ENCODE results near the gene LEMD2. TPM values are rescaled to one million over a fixed set of nuclear protein-coding genes. Genes with fewer than 3 reads are reported as not detected.

Gene LEMD2
- total RNA-seq, 1 donor from 2014 or later, result 53.6 TPM

DNA sequence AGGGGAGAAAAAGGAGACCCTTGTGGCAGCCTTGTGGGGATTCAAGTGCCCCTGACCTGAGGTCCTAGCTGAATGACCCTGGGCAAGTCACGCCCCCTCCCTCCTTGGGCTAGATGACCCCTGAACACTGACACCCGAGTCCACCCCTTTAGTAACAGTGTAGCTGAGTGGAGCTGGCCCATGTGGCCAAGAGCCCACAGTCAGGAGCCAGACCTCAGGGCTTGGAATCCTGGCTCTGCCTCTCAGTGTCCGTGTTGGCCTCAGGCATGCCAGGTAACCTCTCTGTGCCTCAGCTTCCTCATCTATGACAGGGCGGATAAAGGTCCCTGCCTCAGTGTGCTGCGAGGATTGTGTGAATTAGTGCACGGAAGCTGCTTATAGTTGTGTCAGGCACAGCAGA lies 56.5 kb downstream of the LEMD2 start:
- Histone ChIP-seq H3K27ac (no peak overlapping the region), H3K4me1 (no peaks in the 10 kb centered on the region), H3K9me3 (no peaks in the 10 kb centered on the region), H3K27me3 (ENCODE audit: low read depth) (no peaks in the 10 kb centered on the region), H3K36me3 (peaks cover 6% of the 10 kb centered on the region), H3K4me3 (no peak overlapping the region)
- TF ChIP-seq, protein P1, sequence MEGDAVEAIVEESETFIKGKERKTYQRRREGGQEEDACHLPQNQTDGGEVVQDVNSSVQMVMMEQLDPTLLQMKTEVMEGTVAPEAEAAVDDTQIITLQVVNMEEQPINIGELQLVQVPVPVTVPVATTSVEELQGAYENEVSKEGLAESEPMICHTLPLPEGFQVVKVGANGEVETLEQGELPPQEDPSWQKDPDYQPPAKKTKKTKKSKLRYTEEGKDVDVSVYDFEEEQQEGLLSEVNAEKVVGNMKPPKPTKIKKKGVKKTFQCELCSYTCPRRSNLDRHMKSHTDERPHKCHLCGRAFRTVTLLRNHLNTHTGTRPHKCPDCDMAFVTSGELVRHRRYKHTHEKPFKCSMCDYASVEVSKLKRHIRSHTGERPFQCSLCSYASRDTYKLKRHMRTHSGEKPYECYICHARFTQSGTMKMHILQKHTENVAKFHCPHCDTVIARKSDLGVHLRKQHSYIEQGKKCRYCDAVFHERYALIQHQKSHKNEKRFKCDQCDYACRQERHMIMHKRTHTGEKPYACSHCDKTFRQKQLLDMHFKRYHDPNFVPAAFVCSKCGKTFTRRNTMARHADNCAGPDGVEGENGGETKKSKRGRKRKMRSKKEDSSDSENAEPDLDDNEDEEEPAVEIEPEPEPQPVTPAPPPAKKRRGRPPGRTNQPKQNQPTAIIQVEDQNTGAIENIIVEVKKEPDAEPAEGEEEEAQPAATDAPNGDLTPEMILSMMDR (IDR thresholded peaks at IDR 0.05), result no peak
- DNase-seq, result no peak
- intact Hi-C loops (cut with DNase I), result no loop called here
- no peak for ATAC-seq

DNA sequence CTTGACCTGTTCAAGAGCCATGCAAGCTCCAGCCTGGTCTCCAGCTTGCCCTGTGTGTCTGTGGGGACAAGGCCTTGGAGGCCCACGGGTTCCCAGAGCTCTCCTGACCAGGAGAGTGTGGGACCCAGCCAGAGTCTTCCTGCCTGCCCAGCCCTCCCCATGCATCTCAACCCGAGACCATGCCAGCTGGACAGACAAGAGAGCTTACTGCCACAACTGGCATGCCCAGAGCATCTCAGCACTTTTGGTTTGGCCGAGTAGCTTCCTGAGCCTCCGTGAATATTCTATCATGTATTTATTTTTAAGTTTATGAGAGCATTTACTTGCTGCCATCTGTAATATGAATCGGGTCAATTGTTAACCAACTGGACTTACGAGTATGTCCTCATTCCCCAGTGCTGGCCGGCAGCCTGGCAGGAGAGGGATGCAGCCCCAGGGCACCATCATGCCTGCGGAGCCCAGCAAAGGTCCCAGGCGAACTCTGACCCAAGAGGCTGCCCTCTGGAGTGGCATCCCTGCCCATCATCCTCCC lies 57.1 kb downstream of the LEMD2 start:
- Histone ChIP-seq H3K9me3 (no peaks in the 10 kb centered on the region), H3K4me1 (no peaks in the 10 kb centered on the region), H3K27me3 (ENCODE audit: low read depth) (no peaks in the 10 kb centered on the region), H3K36me3 (peaks cover 6% of the 10 kb centered on the region), H3K27ac (no peak overlapping the region), H3K4me3 (no peak overlapping the region)
- no peak for ATAC-seq
- intact Hi-C loops (cut with DNase I), result no loop called here
- peak; percentile 38 for DNase-seq
- TF ChIP-seq, protein P1 (IDR thresholded peaks at IDR 0.05), result no peak

GRCh38 chr6:33731035-33731434 lies 57.9 kb downstream of the LEMD2 start:
- Histone ChIP-seq H3K9me3 (no peaks in the 10 kb centered on the region), H3K36me3 (peaks cover 6% of the 10 kb centered on the region), H3K27ac (no peak overlapping the region), H3K27me3 (ENCODE audit: low read depth) (no peaks in the 10 kb centered on the region), H3K4me3 (no peak overlapping the region), H3K4me1 (no peaks in the 10 kb centered on the region)
- TF ChIP-seq, protein P1 (IDR thresholded peaks at IDR 0.05), result no peak
- peak; percentile 19 for DNase-seq
- no peak for ATAC-seq
- intact Hi-C loops (cut with DNase I), result no loop called here

- H3K27me3 ChIP-seq (ENCODE audit: low read depth), result no peaks in the 10 kb centered on the region
- TF ChIP-seq, protein P1 (IDR thresholded peaks at IDR 0.05), result no peak
- no peak overlapping the region for H3K27ac ChIP-seq
- H3K4me1 ChIP-seq, result no peaks in the 10 kb centered on the region
- intact Hi-C loops (cut with DNase I), result no loop called here
- peaks cover 7% of the 10 kb centered on the region for H3K36me3 ChIP-seq
- DNase-seq, result peak; percentile 32
- no peaks in the 10 kb centered on the region for H3K9me3 ChIP-seq
- H3K4me3 ChIP-seq, result no peak overlapping the region
- no peak for ATAC-seq
Measured at GRCh38 chr6:33730611-33731010, 58.3 kb downstream of the LEMD2 start.

DNA sequence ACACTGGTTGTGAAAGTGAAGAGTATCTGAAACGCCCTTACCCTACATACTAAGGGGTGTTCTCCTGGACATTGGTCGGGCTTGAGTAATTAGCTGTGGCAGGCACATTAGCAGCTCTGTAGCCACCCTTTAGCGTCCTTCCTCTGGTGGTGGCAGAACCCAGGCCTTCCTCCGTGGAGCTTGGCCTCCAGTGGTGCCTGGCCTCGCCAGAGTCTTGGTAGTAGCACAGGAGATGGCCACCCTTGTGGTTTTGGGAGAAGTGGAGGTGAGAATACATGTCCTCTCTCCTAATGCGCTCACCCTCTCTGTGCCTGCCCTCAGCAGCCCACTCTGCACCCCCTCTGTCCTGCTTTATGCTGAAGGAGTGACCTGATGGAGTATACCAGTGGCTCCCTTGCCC lies 59.9 kb downstream of the LEMD2 start:
- TF ChIP-seq, protein P1 (IDR thresholded peaks at IDR 0.05), result no peak
- intact Hi-C loops (cut with DNase I), result no loop called here
- Histone ChIP-seq H3K27ac (no peak overlapping the region), H3K27me3 (ENCODE audit: low read depth) (no peaks in the 10 kb centered on the region), H3K4me3 (no peak overlapping the region), H3K36me3 (peaks cover 10% of the 10 kb centered on the region), H3K9me3 (no peaks in the 10 kb centered on the region), H3K4me1 (peaks cover under 1% of the 10 kb centered on the region)
- ATAC-seq (no peak), DNase-seq (peak; percentile 13)

Data from lower lobe of right lung (tissue), 2 donors.